HepG2 (cell line): Measurements from ENCODE around the gene TRIM67. TPM values are rescaled to one million over a fixed set of nuclear protein-coding genes. Genes with fewer than 3 reads are reported as not detected.
"Not testable (repeated sequence)": the region's sequence is repeated elsewhere in the genome, so short reads cannot be mapped to it uniquely, and the experiment has no call there.

Experiments used
- ATAC-seq: fragments of 200-7000 bp; cut with Tn5 transposase; 3 replicates; pipeline ENCODE4 v1.9.1; 2020; ENCODE audit warnings: mild to moderate bottlenecking, moderate library complexity
- BruUV-seq: library from RNA; stranded (reverse); fragments of 400-500 nt; replicated peaks from 2 replicates; lab custom pipeline; 2021; lab: Mats Ljungman, UMichigan
- CTCF ChIA-PET: fragments of 300-600 bp; formaldehyde crosslinking; extraction: SDS; loops from one replicate; lab custom pipeline; 2021; ENCODE audit warnings: low total read pairs, inconsistent platforms, low intra/inter-chr PET ratio; lab: Yijun Ruan, JAX
- POLR2A ChIA-PET: fragments of 350-600 bp; sonication (Branson Sonifier 250); formaldehyde crosslinking; loops from one replicate; lab custom pipeline; 2020; ENCODE audit warnings: antibody characterized with exemption, inconsistent platforms; lab: Yijun Ruan, JAX
- DNase-seq: peaks from one replicate; pipeline ENCODE4 v3.0.0-alpha.2; 2015; ENCODE audit warnings: low spot score
- FAIRE-seq: peaks from 3 replicates; lab custom pipeline; 2011; peaks lifted over from hg19 to GRCh38; lab: Jason Lieb, UNC
- H2AFZ ChIP-seq: one replicate; pipeline ENCODE4 v1.6.1; 2011; ENCODE audit warnings: low read length, inconsistent platforms
- H3K27ac ChIP-seq: fragments of 300-600 bp; 3 replicates; pipeline ENCODE4 v1.8.0; 2011; ENCODE audit warnings: mixed run types, mild to moderate bottlenecking, mixed read lengths, low read length, inconsistent platforms; ENCODE audit not compliant: insufficient read depth; ENCODE audit errors: extremely low read length
- H3K27me3 ChIP-seq, 2 experiments: fragments of 200-600 bp in 1 of 2; 2 replicates in 1 of 2; 3 replicates in 1 of 2; pipeline versions ENCODE4 v1.6.0 to v1.8.0; 2011; ENCODE audit warnings: low read length in 2 of 2, mild to moderate bottlenecking in 2 of 2, moderate library complexity in 2 of 2, inconsistent platforms in 1 of 2; ENCODE audit not compliant: insufficient read depth in 2 of 2, control insufficient read depth in 1 of 2
- H3K36me3 ChIP-seq, 2 experiments: fragments of 200-600 bp in 1 of 2; replicated peaks in 1 of 2; 2 replicates in 1 of 2; 3 replicates in 1 of 2; pipeline versions ENCODE4 v1.5.1 to v1.8.0; 2011; ENCODE audit warnings: low read length in 2 of 2, inconsistent platforms in 1 of 2; ENCODE audit not compliant: insufficient read depth in 2 of 2, control insufficient read depth in 1 of 2
- H3K4me1 ChIP-seq: 2 replicates; pipeline ENCODE4 v1.5.1; 2012; ENCODE audit warnings: low read length, inconsistent platforms; ENCODE audit not compliant: insufficient read depth
- H3K4me2 ChIP-seq: 2 replicates; pipeline ENCODE4 v1.6.0; 2011; ENCODE audit warnings: low read depth, low read length, inconsistent platforms
- H3K4me3 ChIP-seq, 3 experiments: fragments of 200-600 bp in 1 of 3; sonication (generic), shearing (Covaris generic) in 1 of 3; replicated peaks in 1 of 3; 2 replicates each; pipeline ENCODE4 v1.5.1; 2011 to 2016; ENCODE audit warnings: low read length in 3 of 3, inconsistent platforms in 2 of 3, low read depth in 2 of 3, mild to moderate bottlenecking in 2 of 3, control low read depth in 1 of 3, mixed read lengths in 1 of 3; ENCODE audit not compliant: insufficient read depth in 1 of 3
- H3K79me2 ChIP-seq: one replicate; pipeline ENCODE4 v1.6.1; 2011; ENCODE audit warnings: low read length, inconsistent platforms; ENCODE audit not compliant: insufficient read depth
- H3K9ac ChIP-seq: 2 replicates; pipeline ENCODE4 v1.6.0; 2011; ENCODE audit warnings: mild to moderate bottlenecking, low read depth, low read length, inconsistent platforms; ENCODE audit not compliant: insufficient read depth
- H3K9me3 ChIP-seq: 2 replicates; pipeline ENCODE4 v1.5.1; 2012; ENCODE audit warnings: mild to moderate bottlenecking, low read length
- H4K20me1 ChIP-seq: 2 replicates; pipeline ENCODE4 v1.6.0; 2011; ENCODE audit warnings: inconsistent platforms, mild to moderate bottlenecking, low read length, moderate library complexity; ENCODE audit not compliant: insufficient read depth
- ADNP ChIP-seq: sonication (generic); formaldehyde crosslinking; IDR thresholded peaks from 2 replicates; pipeline ENCODE4 v1.4.0; 2020; ENCODE audit warnings: missing genetic modification reagents
- HMGA1 ChIP-seq: sonication (generic); formaldehyde crosslinking; conservative IDR thresholded peaks from 2 replicates; pipeline ENCODE4 v1.4.0; 2020; ENCODE audit warnings: missing genetic modification reagents
- ISX ChIP-seq: sonication (generic); formaldehyde crosslinking; conservative IDR thresholded peaks from 2 replicates; pipeline ENCODE4 v1.5.0; 2020; ENCODE audit warnings: missing genetic modification reagents
- ZNF3 ChIP-seq: IDR thresholded peaks from 2 replicates; pipeline ENCODE4 v1.7.0; 2017; ENCODE audit warnings: inconsistent platforms
- ZNF552 ChIP-seq: sonication (generic); formaldehyde crosslinking; IDR thresholded peaks from 2 replicates; pipeline ENCODE4 v1.9.0; 2022; ENCODE audit warnings: missing genetic modification reagents, mild to moderate bottlenecking, borderline replicate concordance
- ZNF567 ChIP-seq: sonication (generic); formaldehyde crosslinking; IDR thresholded peaks from 2 replicates; pipeline ENCODE4 v1.8.1; 2023; ENCODE audit warnings: mild to moderate bottlenecking, missing genetic modification reagents, borderline replicate concordance
- ZNF644 ChIP-seq: IDR thresholded peaks from 2 replicates; pipeline ENCODE4 v1.6.1; 2016; ENCODE audit warnings: low read depth
- WGBS: methylation state at CpG from one replicate; pipeline ENCODE4 v1.1.6; 2017; ENCODE audit warnings: low lambda C conversion rate; 5-methylcytosine and 5-hydroxymethylcytosine counted together
- in situ Hi-C: cut with HindIII; loops from 2 replicates; pipeline ENCODE4 v1.10.0; 2017; ENCODE audit warnings: low pct_unique_long_range_greater_than_20kb; ENCODE audit not compliant: extremely low pct_ligation_motif_present
- intact Hi-C: fragments of 100-400 bp; cut with micrococcal nuclease; formaldehyde crosslinking; loops from one replicate; pipeline ENCODE4 v1.10.0; 2022; ENCODE audit not compliant: unreplicated experiment
- polyA plus RNA-seq, 8 experiments: library from polyadenylated mRNA; depleted of rRNA in 3 of 8; stranded (reverse) in 7 of 8; unstranded in 1 of 8; fragments of >200 nt; fragmentation: Illumina TruSeq in 4 of 8; extraction: Trizol in 4 of 8; gene quantifications; 2 replicates each; pipeline versions ENCODE4 v1.2.1 to v1.2.3, GENCODE V29; 2011 to 2016; ENCODE audit warnings: low read depth in 4 of 8, missing spikeins in 1 of 8, mixed read lengths in 1 of 8; ENCODE audit not compliant: insufficient read depth in 1 of 8
- total RNA-seq, 5 experiments: library from RNA; depleted of rRNA; stranded (reverse); fragments of >200 nt; fragmentation: Illumina TruSeq; extraction: Trizol; gene quantifications; 2 replicates each; pipeline ENCODE4 v1.2.3, GENCODE V29; 2016; ENCODE audit warnings: low read depth in 1 of 5

Gene TRIM67
- total and polyA plus RNA-seq, 2 of the 13 experiments (the other 11 are each of a cell fraction or from before 2014, with no cell fraction given): not detected

DNA sequence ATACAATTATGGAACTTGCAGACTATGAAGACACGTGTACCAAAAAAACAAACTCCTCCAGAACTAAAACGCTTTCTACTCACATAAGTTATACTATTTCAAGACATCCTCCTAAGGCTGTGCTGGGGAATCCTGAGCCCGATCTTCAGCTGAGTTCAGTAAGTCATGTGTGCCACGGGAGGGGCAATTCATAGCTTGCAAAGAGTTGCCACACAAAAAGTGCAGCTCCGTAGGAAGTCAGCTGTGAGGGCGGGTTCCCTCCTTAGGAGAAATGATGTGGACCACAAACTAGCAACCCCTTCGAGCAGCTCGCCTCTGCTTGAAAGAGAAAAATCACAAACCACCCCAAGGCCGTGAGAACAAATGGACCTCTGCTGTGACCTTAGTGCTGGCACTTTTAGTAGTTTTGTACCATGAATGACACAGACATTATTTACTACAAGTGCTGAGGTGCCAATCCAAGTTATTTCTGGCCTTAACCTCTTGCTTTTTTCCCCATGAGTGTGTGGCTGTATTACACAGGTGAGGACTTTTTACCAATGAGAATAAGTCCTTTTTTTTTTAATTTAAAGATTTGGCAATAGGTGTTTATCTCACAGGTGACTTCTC lies 35.8 kb upstream of the TRIM67 start:
- Histone ChIP-seq H3K36me3 (no peaks in the 10 kb centered on the region), H3K4me2 (no peak overlapping the region), H3K4me3 (no peak overlapping the region), H3K27me3 (peaks cover 0 to 6% of the 10 kb centered on the region in 2 experiments; a peak in 1 of 5 replicates), H4K20me1 (no peaks in the 10 kb centered on the region), H2AFZ (no peak overlapping the region), H3K9ac (no peak overlapping the region), H3K27ac (no peak overlapping the region), H3K79me2 (no peaks in the 10 kb centered on the region), H3K4me1 (peaks cover 7% of the 10 kb centered on the region), H3K9me3 (no peaks in the 10 kb centered on the region)
- WGBS: 45% methylated on average over 9 of the region's 9 CpGs
- no peak for ATAC-seq
- no peak for DNase-seq
- in situ Hi-C loops: no loop called here
- no TSS peak for BruUV-seq
- POLR2A ChIA-PET: no interaction called here
- TF ChIP-seq ZNF567 (CRISPR knock-in tag): no peak
- no peak for TF ChIP-seq ADNP
- no peak for TF ChIP-seq ZNF3 (CRISPR knock-in tag)
- no peak for TF ChIP-seq ISX
- no peak for TF ChIP-seq HMGA1 (CRISPR knock-in tag)
- TF ChIP-seq ZNF552 (CRISPR knock-in tag): no peak
- no peak for TF ChIP-seq ZNF644 (CRISPR knock-in tag)
- CTCF ChIA-PET: no interaction called here
- FAIRE-seq: no peak
- intact Hi-C loops: no loop called here

DNA sequence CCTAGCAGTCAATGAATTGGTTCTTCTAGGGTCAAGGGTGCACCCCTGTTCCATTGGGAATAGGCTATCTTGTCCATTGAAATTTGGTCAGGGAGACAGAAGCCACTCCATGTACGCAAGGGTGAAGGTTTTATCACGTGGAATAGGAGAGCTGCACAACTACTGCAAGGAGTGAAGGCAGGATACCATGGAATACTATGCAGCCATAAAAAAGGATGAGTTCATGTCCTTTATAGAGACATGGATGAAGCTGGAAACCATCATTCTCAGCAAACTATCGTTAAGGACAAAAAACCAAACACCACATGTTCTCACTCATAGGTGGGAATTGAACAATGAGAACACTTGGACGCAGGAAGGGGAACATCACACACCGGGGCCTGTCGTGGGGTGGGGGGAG lies 34.8 kb upstream of the TRIM67 start:
- BruUV-seq, H3K9me3 ChIP-seq, DNase-seq, in situ Hi-C loops, H3K27ac ChIP-seq, CTCF ChIA-PET, H3K27me3 ChIP-seq, H3K4me3 ChIP-seq, H3K79me2 ChIP-seq, H4K20me1 ChIP-seq, FAIRE-seq, H2AFZ ChIP-seq, H3K9ac ChIP-seq, H3K36me3 ChIP-seq, intact Hi-C loops, H3K4me1 ChIP-seq, ATAC-seq, POLR2A ChIA-PET, H3K4me2 ChIP-seq: not testable (repeated sequence)
- WGBS: 52% methylated on average over 6 of the region's 6 CpGs

DNA sequence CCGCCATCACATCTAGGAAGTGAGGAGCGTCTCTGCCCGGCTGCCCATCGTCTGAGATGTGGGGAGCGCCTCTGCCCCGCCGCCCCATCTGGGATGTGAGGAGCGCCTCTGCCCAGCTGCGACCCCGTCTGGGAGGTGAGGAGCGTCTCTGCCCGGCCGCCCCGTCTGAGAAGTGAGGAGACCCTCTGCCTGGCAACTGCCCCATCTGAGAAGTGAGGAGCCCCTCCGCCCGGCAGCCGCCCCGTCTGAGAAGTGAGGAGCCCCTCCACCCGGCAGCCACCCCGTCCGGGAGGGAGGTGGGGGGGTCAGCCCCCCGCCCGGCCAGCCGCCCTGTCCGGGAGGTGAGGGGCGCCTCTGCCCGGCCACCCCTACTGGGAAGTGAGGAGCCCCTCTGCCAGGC lies 33.4 kb upstream of the TRIM67 start:
- CTCF ChIA-PET, BruUV-seq, ATAC-seq: not testable (repeated sequence)

More for the DNA sequence above, 33.4 kb upstream of the TRIM67 start:
- H3K9me3 ChIP-seq, H3K4me2 ChIP-seq, H4K20me1 ChIP-seq, H3K79me2 ChIP-seq, H3K27me3 ChIP-seq, H2AFZ ChIP-seq, H3K9ac ChIP-seq, H3K27ac ChIP-seq, H3K36me3 ChIP-seq, FAIRE-seq, in situ Hi-C loops, POLR2A ChIA-PET, H3K4me3 ChIP-seq, H3K4me1 ChIP-seq, intact Hi-C loops, DNase-seq: not testable (repeated sequence)
- WGBS: 75% methylated on average over 10 of the region's 27 CpGs
